Gastroesophageal sphincter (tissue), 3 donors: Measurements from ENCODE around the gene PTCH1.

Experiments used
- CTCF ChIP-seq, 4 experiments: fragments of 200-600 bp in 2 of 4; fragments of 450-650 bp in 2 of 4; sonication (generic) in 1 of 4; IDR thresholded peaks; one replicate each; pipeline ENCODE4 v1.5.1; 2017 to 2019; ENCODE audit warnings: antibody characterized with exemption in 4 of 4, mild to moderate bottlenecking in 2 of 4, moderate library complexity in 2 of 4
- POLR2A ChIP-seq, 2 donors: fragments of 450-650 bp; IDR thresholded peaks; one replicate each; pipeline ENCODE4 v1.6.1; 2017; ENCODE audit warnings: antibody characterized with exemption in 2 of 2, mild to moderate bottlenecking in 2 of 2, moderate library complexity in 1 of 2

- no peak for TF ChIP-seq CTCF (IDR thresholded peaks at IDR 0.05)
- no peak for TF ChIP-seq POLR2A (IDR thresholded peaks at IDR 0.05)
These were observed 68.9 kb downstream of the PTCH1 start for GRCh38 chr9:95447660-95448420.
